GM18519 (cell line): ENCODE results near the gene GRB2.
"Not testable (repeated sequence)": the region's sequence is repeated elsewhere in the genome, so short reads cannot be mapped to it uniquely, and the experiment has no call there.

ENCODE experiments used
- ATAC-seq: cut with Tn5 transposase; IDR thresholded peaks from one replicate; pipeline ENCODE4 v1.9.1; 2021; ENCODE audit warnings: mild to moderate bottlenecking, moderate library complexity; ENCODE audit not compliant: unreplicated experiment, low FRiP score

Gene GRB2

DNA sequence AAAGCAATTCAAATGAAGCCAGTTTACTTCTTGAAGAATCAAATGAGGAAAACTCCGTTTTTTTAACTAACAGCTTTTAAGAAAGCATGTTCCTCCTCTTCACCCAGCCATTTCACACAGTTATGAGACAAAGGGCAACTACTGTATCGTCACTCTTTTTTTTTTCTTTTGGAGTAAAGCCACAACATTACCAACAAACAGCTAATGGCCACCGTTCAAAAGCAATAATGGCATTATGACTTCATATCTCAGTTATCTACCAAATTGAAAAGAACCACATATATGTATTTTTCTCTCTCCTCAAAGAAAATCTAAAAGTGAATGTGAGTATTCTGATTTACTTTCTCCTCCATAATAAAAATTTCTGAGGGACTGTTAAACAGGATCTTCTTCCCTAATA lies 14.5 kb downstream of the GRB2 start:
- ATAC-seq: no peak

- ATAC-seq: no peak
These were observed 16.9 kb downstream of the GRB2 start for GRCh38 chr17:75388476-75389030.

DNA sequence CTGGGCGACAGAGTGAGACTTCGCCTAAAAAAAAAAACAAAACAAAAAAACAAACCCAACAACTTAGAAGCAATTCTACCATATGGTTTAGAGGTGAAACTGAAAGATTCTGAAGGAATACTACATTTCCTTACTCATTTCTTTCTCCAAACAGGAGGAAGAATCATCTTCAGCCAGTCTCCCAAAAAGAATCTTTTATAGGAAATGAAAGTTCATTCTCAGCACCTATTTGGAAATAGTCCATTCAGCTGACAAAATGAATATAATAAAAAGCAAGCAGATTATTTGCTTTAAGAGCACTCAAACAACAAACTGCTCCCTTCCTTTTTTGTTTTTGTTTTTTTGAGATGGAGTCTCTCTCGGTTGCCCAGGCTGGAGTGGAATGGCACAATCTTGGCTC lies 17.7 kb downstream of the GRB2 start:
- ATAC-seq: no peak

GRCh38 chr17:75386430-75386829 lies 19.0 kb downstream of the GRB2 start:
- ATAC-seq: no peak

GRCh38 chr17:75384751-75385150 lies 20.7 kb downstream of the GRB2 start:
- ATAC-seq: no peak

GRCh38 chr17:75383842-75384195 lies 21.7 kb downstream of the GRB2 start:
- ATAC-seq: no peak

DNA sequence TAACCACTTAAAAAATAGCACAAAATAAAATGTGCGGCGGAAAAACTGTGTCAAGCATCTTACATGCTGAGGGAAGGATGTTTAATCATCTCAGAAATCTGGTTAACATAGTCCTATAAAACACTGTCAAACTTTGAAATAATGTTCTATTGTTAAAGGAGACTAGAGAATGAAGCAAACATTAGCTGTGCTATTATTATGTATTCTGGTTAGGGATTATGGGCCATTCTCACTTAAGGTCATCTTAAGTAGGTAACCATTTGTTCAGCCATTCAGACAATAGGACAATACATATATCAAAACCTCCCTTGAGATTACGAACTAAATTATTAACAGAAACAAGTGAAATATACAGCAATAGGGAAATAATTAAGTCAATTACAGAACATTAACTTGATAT lies 24.7 kb downstream of the GRB2 start:
- ATAC-seq: no peak

DNA sequence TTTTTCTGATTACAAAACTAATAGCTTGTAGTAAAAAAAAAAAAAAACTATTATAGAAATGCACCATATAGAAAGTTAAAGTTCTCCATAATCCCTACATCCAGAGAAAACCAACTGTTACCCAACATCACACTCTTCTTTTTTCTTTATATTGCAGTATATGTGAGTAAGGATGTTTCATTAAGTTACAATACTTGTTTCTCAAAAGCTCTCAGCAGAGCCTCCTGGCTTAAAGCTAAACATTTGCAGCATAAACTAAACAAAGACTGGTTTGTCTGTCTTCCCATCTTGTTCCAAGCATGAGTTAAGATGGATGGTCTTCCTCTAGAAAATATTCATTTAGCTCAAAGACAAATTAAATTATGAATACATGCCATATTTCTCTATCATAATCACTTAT lies 25.2 kb downstream of the GRB2 start:
- ATAC-seq: no peak

DNA sequence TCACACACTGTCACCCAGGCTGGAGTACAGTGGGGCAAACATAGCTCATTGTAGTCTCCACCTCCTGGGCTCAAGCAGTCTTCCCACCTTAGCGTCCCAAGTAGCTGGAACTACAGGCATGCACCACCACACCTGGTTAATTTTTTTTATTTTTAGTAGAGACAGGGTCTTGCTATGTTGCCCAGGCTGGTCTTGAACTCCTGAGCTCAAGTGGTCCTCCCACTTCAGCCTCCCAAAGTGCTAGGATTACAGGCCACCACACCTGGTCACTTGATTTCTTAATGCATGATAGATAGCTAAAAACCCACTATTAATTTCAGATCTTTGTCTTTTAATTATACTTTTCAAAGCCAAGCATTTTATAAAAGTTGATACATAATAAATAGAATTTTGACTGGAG lies 26.1 kb downstream of the GRB2 start:
- not testable (repeated sequence) for ATAC-seq

DNA sequence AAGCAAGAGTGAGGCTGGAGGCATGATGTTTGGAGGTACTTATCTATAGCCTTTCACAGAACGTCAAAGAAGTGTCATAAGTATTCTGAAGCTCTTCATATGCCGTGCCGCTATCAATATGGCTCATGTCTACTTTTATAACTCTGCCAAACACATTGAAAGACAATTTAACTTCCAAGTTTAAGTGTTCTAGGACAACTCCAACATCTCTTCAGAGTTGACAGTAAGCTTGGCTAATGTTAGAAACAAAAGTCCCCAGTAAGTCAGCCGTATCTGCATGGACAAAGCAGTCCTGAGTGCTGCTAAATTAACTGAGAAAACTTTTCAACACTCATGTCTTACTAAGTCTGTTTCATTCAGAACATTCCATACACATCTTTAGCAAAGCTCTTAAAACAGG lies 32.2 kb downstream of the GRB2 start:
- no peak for ATAC-seq

DNA sequence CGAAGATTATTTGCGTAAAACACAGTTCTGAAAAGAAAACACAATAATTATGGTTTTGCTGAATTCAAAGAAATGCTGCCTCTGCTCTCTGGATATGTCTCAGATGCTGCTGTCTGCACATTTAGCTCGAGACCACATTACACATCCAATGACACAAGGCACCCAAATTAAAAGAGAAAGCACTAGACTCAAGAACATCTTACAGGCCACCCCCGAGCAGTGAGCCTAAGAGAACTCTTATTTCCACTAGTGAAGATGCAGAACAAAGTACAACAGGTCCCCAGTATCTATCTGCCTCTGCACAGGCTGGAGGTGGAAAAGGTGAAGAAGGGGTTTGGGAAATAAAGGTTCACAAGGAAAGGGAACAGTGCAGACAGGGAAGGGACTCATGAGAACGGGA lies 33.5 kb downstream of the GRB2 start:
- no peak for ATAC-seq

GRCh38 chr17:75371339-75371738 lies 34.1 kb downstream of the GRB2 start:
- no peak for ATAC-seq

DNA sequence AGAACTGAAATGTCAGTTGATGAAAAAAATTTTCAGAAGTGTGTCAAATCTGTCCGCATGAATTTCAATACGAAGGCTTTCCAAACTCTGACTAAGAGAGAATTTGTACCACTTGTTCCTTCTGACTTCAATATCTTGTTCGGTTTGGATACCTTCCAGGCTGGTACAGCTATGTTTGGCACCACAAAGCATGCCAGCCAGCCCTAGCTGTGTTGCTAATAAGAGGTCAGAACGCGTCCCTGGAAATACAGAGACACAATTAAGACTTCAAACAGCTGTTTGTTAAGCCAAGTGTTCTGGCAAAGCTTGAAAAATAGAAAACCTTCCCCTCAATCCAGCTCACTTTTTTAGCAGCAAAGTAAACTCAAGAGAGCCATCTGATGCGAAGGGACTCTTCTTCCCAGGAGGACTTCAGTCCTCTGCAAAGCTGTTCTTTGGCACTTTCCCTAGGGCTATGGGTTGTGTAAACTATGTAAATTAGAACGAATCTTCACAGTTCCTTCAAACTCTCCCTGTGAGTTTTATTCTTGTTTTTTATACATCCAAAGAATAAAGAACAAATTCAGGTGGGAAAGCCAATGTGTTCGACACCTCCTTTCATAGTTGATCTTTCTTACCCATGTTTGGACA lies 35.1 kb downstream of the GRB2 start:
- no peak for ATAC-seq

- ATAC-seq: not testable (repeated sequence)
These were observed 37.4 kb downstream of the GRB2 start for GRCh38 chr17:75367838-75368789.

GRCh38 chr17:75367312-75367711 lies 38.2 kb downstream of the GRB2 start:
- no peak for ATAC-seq

GRCh38 chr17:75366432-75366831 lies 39.0 kb downstream of the GRB2 start:
- no peak for ATAC-seq

- no peak for ATAC-seq
These were observed 39.6 kb downstream of the GRB2 start for GRCh38 chr17:75365931-75366275.

DNA sequence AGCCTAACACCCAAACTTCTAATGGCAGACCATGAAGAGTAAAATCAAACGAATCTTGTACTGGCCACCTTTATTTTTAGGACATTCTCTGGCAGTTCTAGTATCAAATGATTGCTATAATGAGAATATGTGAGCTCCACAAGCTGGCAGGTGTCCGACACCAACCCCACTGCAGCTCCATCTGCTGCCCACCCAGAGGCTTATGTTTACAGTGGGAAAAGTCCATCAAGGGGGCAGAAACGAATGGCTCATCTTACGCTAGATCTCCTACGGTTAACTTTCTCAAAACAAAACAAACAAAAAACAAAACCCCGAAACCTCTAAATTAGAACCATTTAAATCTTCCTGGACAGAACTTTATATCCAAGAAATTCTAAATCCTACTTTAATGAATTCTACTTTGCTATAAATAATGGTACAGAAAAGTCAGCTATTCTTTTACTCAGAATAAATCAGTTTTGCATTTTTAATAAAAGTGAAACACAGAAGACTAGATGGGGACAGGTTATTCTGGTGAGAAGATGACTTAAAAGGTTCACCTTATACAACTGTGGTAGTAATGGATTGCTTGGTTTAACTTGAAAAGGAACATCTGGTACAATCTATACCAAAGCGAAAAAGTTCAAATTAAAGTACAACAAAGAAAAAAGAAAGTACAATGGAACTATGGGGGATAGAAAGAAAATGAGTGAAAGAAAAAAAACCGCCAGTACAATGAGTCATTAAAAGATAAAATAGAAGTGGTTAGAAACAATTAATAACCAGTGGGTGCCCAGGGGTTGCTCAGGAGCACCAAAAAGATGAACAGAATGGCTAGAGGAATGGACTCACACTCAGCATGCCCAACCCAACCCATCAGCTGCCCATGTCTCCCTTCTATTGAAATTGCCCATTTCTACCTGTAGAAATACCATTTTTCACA lies 40.2 kb downstream of the GRB2 start:
- no peak for ATAC-seq

GRCh38 chr17:75364078-75364477 lies 41.4 kb downstream of the GRB2 start:
- ATAC-seq: no peak

DNA sequence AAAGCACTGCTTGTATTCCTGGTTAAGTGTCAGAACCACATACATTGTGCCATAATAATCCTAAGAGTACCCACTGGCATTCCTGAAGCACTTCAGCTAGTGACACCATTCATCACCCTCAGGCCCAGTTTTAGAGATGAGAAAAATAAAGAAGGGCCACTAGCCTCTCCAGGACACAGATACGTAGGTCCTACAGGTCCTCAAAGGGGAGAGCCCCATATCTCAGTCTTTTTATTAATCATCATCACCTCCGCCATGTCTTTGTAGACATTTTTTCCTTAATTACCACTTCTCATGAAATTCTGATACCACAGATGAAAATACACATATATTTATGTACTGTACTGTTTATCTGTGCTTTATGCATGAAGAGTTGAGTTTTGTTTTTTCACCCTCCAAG lies 43.5 kb downstream of the GRB2 start:
- no peak for ATAC-seq

- ATAC-seq: no peak
These were observed 44.1 kb downstream of the GRB2 start for GRCh38 chr17:75361344-75361743.
